ENCODE measurements around the gene SSH2. TPM values are rescaled to one million over a fixed set of nuclear protein-coding genes. Genes with fewer than 3 reads are reported as not detected.
"Not testable (repeated sequence)": the region's sequence is repeated elsewhere in the genome, so short reads cannot be mapped to it uniquely, and the experiment has no call there.

The SSH2 gene
- total RNA-seq, 1 donor from 2014 or later, result 21.9 TPM

- no peak for DNase-seq (ENCODE audit: extremely low spot score, unreplicated experiment)
- H3K36me3 Mint-ChIP-seq (ENCODE audit: unreplicated experiment), result no peaks in the 10 kb centered on the region
- peaks cover 21% of the 10 kb centered on the region for H3K27me3 Mint-ChIP-seq (ENCODE audit: unreplicated experiment)
- no peak for TF ChIP-seq CTCF (IDR thresholded peaks at IDR 0.05)
- H3K27ac Mint-ChIP-seq (ENCODE audit: unreplicated experiment), result no peak overlapping the region
- H3K4me1 Mint-ChIP-seq (ENCODE audit: unreplicated experiment), result no peaks in the 10 kb centered on the region
- no peak overlapping the region for H3K4me3 Mint-ChIP-seq (ENCODE audit: unreplicated experiment)
- peaks cover 17% of the 10 kb centered on the region for H3K9me3 Mint-ChIP-seq (ENCODE audit: unreplicated experiment)
Observed at GRCh38 chr17:29968271-29968670, 38.2 kb upstream of the SSH2 start.

GRCh38 chr17:29962656-29963055 lies 32.6 kb upstream of the SSH2 start:
- Mint-ChIP-seq H3K4me1 (ENCODE audit: unreplicated experiment) (no peaks in the 10 kb centered on the region), H3K4me3 (ENCODE audit: unreplicated experiment) (no peak overlapping the region), H3K27ac (ENCODE audit: unreplicated experiment) (no peak overlapping the region), H3K27me3 (ENCODE audit: unreplicated experiment) (peaks cover 9% of the 10 kb centered on the region), H3K9me3 (ENCODE audit: unreplicated experiment) (peaks cover 21% of the 10 kb centered on the region), H3K36me3 (ENCODE audit: unreplicated experiment) (no peaks in the 10 kb centered on the region)
- DNase-seq (ENCODE audit: extremely low spot score, unreplicated experiment), result no peak
- no peak for TF ChIP-seq CTCF (IDR thresholded peaks at IDR 0.05)

- Mint-ChIP-seq H3K9me3 (ENCODE audit: unreplicated experiment) (peaks cover 19% of the 10 kb centered on the region), H3K4me3 (ENCODE audit: unreplicated experiment) (no peak overlapping the region), H3K4me1 (ENCODE audit: unreplicated experiment) (no peaks in the 10 kb centered on the region), H3K36me3 (ENCODE audit: unreplicated experiment) (no peaks in the 10 kb centered on the region), H3K27ac (ENCODE audit: unreplicated experiment) (no peak overlapping the region), H3K27me3 (ENCODE audit: unreplicated experiment) (peaks cover 7% of the 10 kb centered on the region)
- no peak for TF ChIP-seq CTCF (IDR thresholded peaks at IDR 0.05)
- DNase-seq (ENCODE audit: extremely low spot score, unreplicated experiment), result no peak
Observed at GRCh38 chr17:29959658-29960337, 29.8 kb upstream of the SSH2 start.

DNA sequence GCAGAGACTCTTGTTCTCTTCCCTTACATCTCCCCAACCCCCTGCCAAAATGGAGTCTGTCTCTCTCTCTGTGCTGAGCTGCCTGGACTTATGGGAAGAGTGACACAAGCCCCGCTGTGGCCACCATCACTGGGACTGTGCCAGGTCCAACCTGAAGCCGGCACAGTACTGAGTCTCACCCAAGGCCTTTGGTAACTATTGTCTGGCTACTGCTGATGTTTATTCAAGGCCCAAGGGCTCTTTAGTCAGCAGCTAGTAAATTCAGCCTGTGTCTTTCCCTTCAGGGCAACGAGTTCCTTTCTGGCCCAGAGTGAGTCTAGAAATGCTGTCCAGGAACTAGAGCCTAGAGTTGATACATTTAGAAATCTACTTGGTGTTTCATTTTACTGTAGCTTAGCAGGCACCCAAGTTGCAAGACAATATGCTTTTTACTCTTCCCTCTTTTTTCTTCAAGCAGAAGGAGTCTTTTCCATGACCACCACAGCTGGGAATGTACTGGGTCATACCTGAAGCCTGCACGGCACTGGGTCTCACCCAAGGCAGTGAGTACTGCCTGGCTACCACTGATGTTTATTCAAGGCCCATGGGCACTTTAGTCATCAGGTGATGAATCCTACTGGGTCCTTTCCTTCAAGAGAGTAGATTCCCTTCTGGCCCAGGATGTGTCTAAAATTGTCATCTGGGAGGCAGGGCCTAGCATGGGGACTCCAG lies 29.1 kb upstream of the SSH2 start:
- Mint-ChIP-seq H3K4me1 (ENCODE audit: unreplicated experiment) (no peaks in the 10 kb centered on the region), H3K27ac (ENCODE audit: unreplicated experiment) (no peak overlapping the region), H3K27me3 (ENCODE audit: unreplicated experiment) (peaks cover 7% of the 10 kb centered on the region), H3K36me3 (ENCODE audit: unreplicated experiment) (no peaks in the 10 kb centered on the region), H3K4me3 (ENCODE audit: unreplicated experiment) (no peak overlapping the region), H3K9me3 (ENCODE audit: unreplicated experiment) (peaks cover 15% of the 10 kb centered on the region)
- no peak for TF ChIP-seq CTCF (IDR thresholded peaks at IDR 0.05)
- DNase-seq (ENCODE audit: extremely low spot score, unreplicated experiment), result no peak

DNA sequence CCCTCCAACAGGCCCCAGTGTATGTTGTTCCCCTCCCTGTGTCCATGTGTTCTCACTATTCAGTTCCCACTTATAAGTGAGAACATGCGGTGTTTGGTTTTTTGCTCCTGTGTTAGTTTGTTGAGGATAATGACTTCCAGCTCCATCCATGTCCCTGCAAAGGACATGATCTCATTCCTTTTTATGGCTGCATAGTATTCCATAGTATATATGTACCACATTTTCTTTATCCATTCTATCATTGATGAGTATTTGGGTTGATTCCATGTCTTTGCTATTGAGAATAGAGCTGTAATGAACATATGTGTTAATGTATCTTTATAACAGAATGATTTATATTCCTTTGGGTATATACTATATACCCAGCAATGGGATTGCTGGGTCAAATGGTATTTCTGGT lies 27.5 kb upstream of the SSH2 start:
- not testable (repeated sequence) for H3K36me3 Mint-ChIP-seq (ENCODE audit: unreplicated experiment); DNase-seq (ENCODE audit: extremely low spot score, unreplicated experiment); H3K9me3 Mint-ChIP-seq (ENCODE audit: unreplicated experiment); H3K4me1 Mint-ChIP-seq (ENCODE audit: unreplicated experiment); H3K4me3 Mint-ChIP-seq (ENCODE audit: unreplicated experiment); H3K27ac Mint-ChIP-seq (ENCODE audit: unreplicated experiment); H3K27me3 Mint-ChIP-seq (ENCODE audit: unreplicated experiment)

Measured in osteocyte (in vitro differentiated cells).